Measurements from ENCODE around the gene MAMLD1.

MAMLD1 gene

GRCh38 chrX:150358651-150359050 lies 4.5 kb upstream of the MAMLD1 start:
- DNase-seq = no peak

- no peak for DNase-seq
Measured at GRCh38 chrX:150360331-150360730, 2.8 kb upstream of the MAMLD1 start.

- no peak for DNase-seq
Measured at GRCh38 chrX:150361070-150361776, 1.9 kb upstream of the MAMLD1 start.

- DNase-seq = no peak
Measured at GRCh38 chrX:150361777-150362351, 1.3 kb upstream of the MAMLD1 start.

- no peak for DNase-seq
Measured at GRCh38 chrX:150363561-150364346, 637 bp downstream of the MAMLD1 start.

GRCh38 chrX:150364347-150365050 lies 1.4 kb downstream of the MAMLD1 start:
- no peak for DNase-seq

GRCh38 chrX:150365051-150365989 lies 2.2 kb downstream of the MAMLD1 start:
- DNase-seq = no peak

GRCh38 chrX:150365990-150366911 lies 3.1 kb downstream of the MAMLD1 start:
- DNase-seq = no peak

GRCh38 chrX:150366951-150367545 lies 3.9 kb downstream of the MAMLD1 start:
- no peak for DNase-seq

GRCh38 chrX:150370589-150371312 lies 7.6 kb downstream of the MAMLD1 start:
- DNase-seq = no peak

GRCh38 chrX:150371877-150372276 lies 8.8 kb downstream of the MAMLD1 start:
- no peak for DNase-seq

GRCh38 chrX:150372280-150372679 lies 9.2 kb downstream of the MAMLD1 start:
- DNase-seq = no peak

- DNase-seq = no peak
Measured at GRCh38 chrX:150372756-150373155, 9.6 kb downstream of the MAMLD1 start.

GRCh38 chrX:150375243-150375770 lies 12.2 kb downstream of the MAMLD1 start:
- DNase-seq = no peak

GRCh38 chrX:150377005-150377404 lies 13.9 kb downstream of the MAMLD1 start:
- no peak for DNase-seq

GRCh38 chrX:150405006-150405405 lies 41.9 kb downstream of the MAMLD1 start:
- no peak for DNase-seq

- no peak for DNase-seq
Measured at GRCh38 chrX:150405576-150405975, 42.5 kb downstream of the MAMLD1 start.

- no peak for DNase-seq
Measured at GRCh38 chrX:150406596-150406995, 43.5 kb downstream of the MAMLD1 start.

GRCh38 chrX:150408007-150408406 lies 44.9 kb downstream of the MAMLD1 start:
- DNase-seq = no peak

GRCh38 chrX:150408561-150408960 lies 45.4 kb downstream of the MAMLD1 start:
- DNase-seq = no peak

All from SHP77 (cell line).